ENCODE data around the gene RNASE11.
"Not testable (repeated sequence)": the region's sequence is repeated elsewhere in the genome, so short reads cannot be mapped to it uniquely, and the experiment has no call there.

- TF ChIP-seq PBX3 (IDR thresholded peaks at IDR 0.05; ENCODE audit: insufficient replicate concordance, low read depth, low read length); CHD1 (IDR thresholded peaks at IDR 0.05; ENCODE audit: low read depth, low read length): not testable (repeated sequence)
- TF ChIP-seq, protein P1, sequence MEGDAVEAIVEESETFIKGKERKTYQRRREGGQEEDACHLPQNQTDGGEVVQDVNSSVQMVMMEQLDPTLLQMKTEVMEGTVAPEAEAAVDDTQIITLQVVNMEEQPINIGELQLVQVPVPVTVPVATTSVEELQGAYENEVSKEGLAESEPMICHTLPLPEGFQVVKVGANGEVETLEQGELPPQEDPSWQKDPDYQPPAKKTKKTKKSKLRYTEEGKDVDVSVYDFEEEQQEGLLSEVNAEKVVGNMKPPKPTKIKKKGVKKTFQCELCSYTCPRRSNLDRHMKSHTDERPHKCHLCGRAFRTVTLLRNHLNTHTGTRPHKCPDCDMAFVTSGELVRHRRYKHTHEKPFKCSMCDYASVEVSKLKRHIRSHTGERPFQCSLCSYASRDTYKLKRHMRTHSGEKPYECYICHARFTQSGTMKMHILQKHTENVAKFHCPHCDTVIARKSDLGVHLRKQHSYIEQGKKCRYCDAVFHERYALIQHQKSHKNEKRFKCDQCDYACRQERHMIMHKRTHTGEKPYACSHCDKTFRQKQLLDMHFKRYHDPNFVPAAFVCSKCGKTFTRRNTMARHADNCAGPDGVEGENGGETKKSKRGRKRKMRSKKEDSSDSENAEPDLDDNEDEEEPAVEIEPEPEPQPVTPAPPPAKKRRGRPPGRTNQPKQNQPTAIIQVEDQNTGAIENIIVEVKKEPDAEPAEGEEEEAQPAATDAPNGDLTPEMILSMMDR (IDR thresholded peaks at IDR 0.05 in 2 of 3, conservative IDR thresholded peaks at IDR 0.05 in 1 of 3; ENCODE audit: control insufficient read depth in 2 of 3, extremely low read depth in 1 of 3, insufficient read depth in 1 of 3, low read depth in 3 of 3, low read length in 3 of 3): not testable (repeated sequence)
Measured at GRCh38 chr14:20572382-20572990, 15.3 kb downstream of the RNASE11 start.
